Naive thymus-derived CD4-positive, alpha-beta T cell (primary cell): ENCODE data around the gene LIN7A. TPM values are rescaled to one million over a fixed set of nuclear protein-coding genes. Genes with fewer than 3 reads are reported as not detected.

Experiments
- ATAC-seq: fragments of 150-1000 bp; cut with Tn5 transposase; 2 replicates; pipeline ENCODE4 v1.10.0; 2021; ENCODE audit warnings: mild to moderate bottlenecking, moderate library complexity
- CTCF ChIA-PET: fragments of 350-600 bp; sonication (Branson Sonifier 250); formaldehyde crosslinking; loops from one replicate; lab custom pipeline; 2021; ENCODE audit warnings: antibody characterized with exemption; lab: Charles Lee
- POLR2A ChIA-PET: fragments of 350-600 bp; sonication (Branson Sonifier 250); formaldehyde crosslinking; loops from one replicate; lab custom pipeline; 2021; ENCODE audit warnings: antibody characterized with exemption, inconsistent platforms; lab: Charles Lee
- DNase-seq, 9 donors: peaks; one replicate each; pipeline versions ENCODE4 v3.0.0 to v3.0.0-alpha.2; 2020 to 2022; ENCODE audit warnings: mixed read lengths in 1 of 9
- H3K27ac ChIP-seq: one replicate; pipeline ENCODE4 v1.7.0; 2013; ENCODE audit warnings: mild to moderate bottlenecking, low read depth, low read length, moderate library complexity
- H3K27me3 ChIP-seq, 2 donors: one replicate each; pipeline ENCODE4 v1.7.0; 2013; ENCODE audit warnings: low read length in 2 of 2, mild to moderate bottlenecking in 2 of 2, moderate library complexity in 2 of 2; ENCODE audit not compliant: control insufficient read depth in 2 of 2, insufficient read depth in 2 of 2
- H3K36me3 ChIP-seq, 3 experiments: 1 replicate in 2 of 3; 2 replicates in 1 of 3; pipeline ENCODE4 v1.7.0; 2013; ENCODE audit warnings: low read length in 3 of 3, mild to moderate bottlenecking in 3 of 3, moderate library complexity in 1 of 3; ENCODE audit not compliant: insufficient read depth in 3 of 3, control insufficient read depth in 2 of 3
- H3K4me1 ChIP-seq, 2 donors: one replicate each; pipeline ENCODE4 v1.7.0; 2013; ENCODE audit warnings: low read length in 2 of 2, mild to moderate bottlenecking in 2 of 2, moderate library complexity in 1 of 2; ENCODE audit not compliant: control insufficient read depth in 2 of 2, insufficient read depth in 2 of 2
- H3K4me3 ChIP-seq: 2 replicates; pipeline ENCODE4 v1.7.0; 2013; ENCODE audit warnings: mild to moderate bottlenecking, low read length
- H3K9me3 ChIP-seq, 3 experiments: 1 replicate in 2 of 3; 2 replicates in 1 of 3; pipeline ENCODE4 v1.7.0; 2013; ENCODE audit warnings: low read length in 3 of 3; ENCODE audit not compliant: control insufficient read depth in 2 of 3
- H3K27ac Mint-ChIP-seq, 9 donors: one replicate each; pipeline ENCODE4 v1.8.0; 2020 to 2022; ENCODE audit warnings: mixed read lengths in 9 of 9, mild to moderate bottlenecking in 8 of 9, moderate library complexity in 5 of 9, inconsistent platforms in 2 of 9
- H3K27me3 Mint-ChIP-seq, 5 donors: one replicate each; pipeline ENCODE4 v1.8.0; 2021 to 2022; ENCODE audit warnings: mixed read lengths in 5 of 5, mild to moderate bottlenecking in 1 of 5
- H3K36me3 Mint-ChIP-seq, 5 donors: one replicate each; pipeline ENCODE4 v1.8.0; 2020 to 2022; ENCODE audit warnings: mixed read lengths in 5 of 5, mild to moderate bottlenecking in 3 of 5, inconsistent platforms in 1 of 5
- H3K4me1 Mint-ChIP-seq, 7 donors: one replicate each; pipeline ENCODE4 v1.8.0; 2020 to 2022; ENCODE audit warnings: mixed read lengths in 7 of 7, mild to moderate bottlenecking in 3 of 7, inconsistent platforms in 1 of 7
- H3K4me3 Mint-ChIP-seq, 10 donors: one replicate each; pipeline ENCODE4 v1.8.0; 2020 to 2022; ENCODE audit warnings: mild to moderate bottlenecking in 10 of 10, mixed read lengths in 10 of 10, moderate library complexity in 6 of 10, inconsistent platforms in 2 of 10
- H3K9me3 Mint-ChIP-seq, 11 donors: one replicate each; pipeline ENCODE4 v1.8.0; 2020 to 2022; ENCODE audit warnings: mixed read lengths in 11 of 11, mild to moderate bottlenecking in 4 of 11, inconsistent platforms in 1 of 11, moderate library complexity in 1 of 11
- intact Hi-C, 2 donors: fragments of 100-400 bp; cut with micrococcal nuclease; formaldehyde crosslinking; loops; one replicate each; pipeline ENCODE4 v1.15.1; 2023
- polyA plus RNA-seq, 2 donors: library from polyadenylated mRNA; unstranded; fragments of 300-500 nt; fragmentation: Illumina TruSeq; gene quantifications; one replicate each; pipeline ENCODE4 v1.2.3, GENCODE V29; 2021
- total RNA-seq, 6 experiments: library from RNA in 5 of 6; stranded (reverse) in 5 of 6; gene quantifications; 1 replicate in 5 of 6; 2 replicates in 1 of 6; pipeline ENCODE4 v1.2.3 and lab custom pipeline; 2021 to 2026

Gene LIN7A
- total and polyA plus RNA-seq, 7 experiments from 2014 or later: 0.27 to 7.1 (median 1.4) TPM; not detected in 4

- Histone ChIP-seq H3K27me3 (no peaks in the 10 kb centered on the region), H3K36me3 (no peaks in the 10 kb centered on the region), H3K9me3 (no peaks in the 10 kb centered on the region), H3K27ac (no peak overlapping the region), H3K4me3 (no peak overlapping the region), H3K4me1 (no peaks in the 10 kb centered on the region)
- Mint-ChIP-seq H3K4me3 (no peak overlapping the region), H3K27ac (no peak overlapping the region), H3K36me3 (no peaks in the 10 kb centered on the region), H3K4me1 (no peaks in the 10 kb centered on the region), H3K9me3 (peaks cover 0 to 2% (median 0%) of the 10 kb centered on the region in 11 donors), H3K27me3 (no peaks in the 10 kb centered on the region)
- ChIA-PET CTCF (no interaction called here), POLR2A (no interaction called here)
- no peak for ATAC-seq
- intact Hi-C loops: no loop called here
- no peak for DNase-seq
Observed at GRCh38 chr12:80818878-80819277, 118.9 kb downstream of the LIN7A start.

DNA sequence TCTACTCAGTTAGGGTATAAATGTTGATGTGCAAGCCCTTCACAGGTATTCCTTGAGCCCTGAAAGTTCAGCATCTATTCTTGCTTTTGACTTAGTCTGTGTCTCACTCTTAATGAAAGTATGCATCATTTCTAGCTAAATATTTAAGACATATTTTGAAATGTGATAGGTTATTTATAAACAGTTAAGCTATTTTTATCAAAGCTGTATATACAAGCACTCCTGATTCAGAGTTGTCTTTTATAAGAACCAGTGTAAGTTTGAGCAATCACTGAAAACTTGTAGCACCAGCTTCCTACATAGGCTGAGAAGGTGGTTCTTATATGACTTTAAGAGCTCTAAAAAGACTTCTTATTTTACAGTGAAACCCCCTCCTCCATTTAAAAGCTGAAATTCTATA lies 122.4 kb downstream of the LIN7A start:
- Histone ChIP-seq H3K27me3 (no peaks in the 10 kb centered on the region), H3K4me3 (no peak overlapping the region), H3K4me1 (no peaks in the 10 kb centered on the region), H3K27ac (no peak overlapping the region), H3K9me3 (no peaks in the 10 kb centered on the region), H3K36me3 (no peaks in the 10 kb centered on the region)
- no peaks in the 10 kb centered on the region for H3K4me1 Mint-ChIP-seq
- DNase-seq (no peak), ATAC-seq (no peak)
- no peaks in the 10 kb centered on the region for H3K27me3 Mint-ChIP-seq
- ChIA-PET CTCF (no interaction called here), POLR2A (no interaction called here)
- intact Hi-C loops: no loop called here
- H3K27ac Mint-ChIP-seq: no peak overlapping the region
- H3K36me3 Mint-ChIP-seq: no peaks in the 10 kb centered on the region
- H3K9me3 Mint-ChIP-seq: peaks cover 0 to 2% (median 0%) of the 10 kb centered on the region in 11 donors
- no peak overlapping the region for H3K4me3 Mint-ChIP-seq

DNA sequence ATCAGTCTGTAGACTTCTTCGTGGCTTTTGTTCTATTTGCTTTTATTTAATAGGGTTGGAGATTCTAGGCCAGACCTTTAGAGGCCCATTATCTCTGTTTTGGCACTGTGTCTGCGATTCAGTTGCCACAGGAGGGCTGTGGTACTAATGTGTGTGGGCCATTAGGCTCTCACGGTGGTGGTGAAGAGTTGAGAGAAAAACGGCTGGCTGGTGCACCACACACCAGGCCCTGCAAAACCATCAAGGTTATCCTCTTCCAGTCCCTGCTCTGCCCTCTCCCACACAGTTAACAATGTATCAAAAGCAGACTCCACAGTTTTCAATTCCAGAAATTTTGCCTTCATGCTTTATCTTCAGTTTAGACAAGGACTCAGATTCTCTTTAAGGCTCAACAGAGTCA lies 123.3 kb downstream of the LIN7A start:
- ChIA-PET POLR2A (no interaction called here), CTCF (no interaction called here)
- no peaks in the 10 kb centered on the region for H3K4me1 Mint-ChIP-seq
- H3K9me3 Mint-ChIP-seq: peaks cover 0 to 2% (median 0%) of the 10 kb centered on the region in 11 donors
- H3K36me3 ChIP-seq: no peaks in the 10 kb centered on the region
- no peak overlapping the region for H3K27ac Mint-ChIP-seq
- DNase-seq: no peak
- no peak overlapping the region for H3K4me3 ChIP-seq
- H3K27me3 ChIP-seq: no peaks in the 10 kb centered on the region
- H3K9me3 ChIP-seq: no peaks in the 10 kb centered on the region
- H3K27ac ChIP-seq: no peak overlapping the region
- intact Hi-C loops: no loop called here
- no peak overlapping the region for H3K4me3 Mint-ChIP-seq
- no peaks in the 10 kb centered on the region for H3K36me3 Mint-ChIP-seq
- H3K27me3 Mint-ChIP-seq: no peaks in the 10 kb centered on the region
- ATAC-seq: no peak
- no peaks in the 10 kb centered on the region for H3K4me1 ChIP-seq

DNA sequence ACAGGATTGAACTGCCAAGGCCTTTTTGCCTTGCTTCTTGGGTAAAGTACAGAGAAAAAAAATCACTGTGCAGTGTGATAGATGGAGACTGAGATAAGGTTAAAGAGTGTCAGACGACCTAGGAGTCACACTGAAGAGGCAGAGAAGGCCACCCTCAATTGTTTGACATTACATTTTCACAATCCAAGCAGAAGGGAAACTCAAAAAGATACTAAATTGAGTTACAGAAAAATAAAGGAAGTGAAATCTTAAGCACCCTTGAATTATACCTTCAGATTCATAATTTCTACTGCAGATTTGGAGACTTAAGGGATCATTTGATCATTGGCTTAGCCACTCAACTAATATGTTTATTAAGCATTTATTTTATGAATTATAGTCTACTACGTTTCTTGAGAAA lies 123.9 kb downstream of the LIN7A start:
- H3K36me3 Mint-ChIP-seq: no peaks in the 10 kb centered on the region
- no peak overlapping the region for H3K27ac Mint-ChIP-seq
- Histone ChIP-seq H3K36me3 (no peaks in the 10 kb centered on the region), H3K9me3 (no peaks in the 10 kb centered on the region), H3K27ac (no peak overlapping the region), H3K27me3 (no peaks in the 10 kb centered on the region), H3K4me3 (no peak overlapping the region), H3K4me1 (no peaks in the 10 kb centered on the region)
- POLR2A ChIA-PET: no interaction called here
- H3K27me3 Mint-ChIP-seq: no peaks in the 10 kb centered on the region
- intact Hi-C loops: no loop called here
- H3K9me3 Mint-ChIP-seq: peaks cover 0 to 2% (median 0%) of the 10 kb centered on the region in 11 donors
- ATAC-seq: no peak
- DNase-seq: no peak
- no peak overlapping the region for H3K4me3 Mint-ChIP-seq
- CTCF ChIA-PET: no interaction called here
- H3K4me1 Mint-ChIP-seq: no peaks in the 10 kb centered on the region

DNA sequence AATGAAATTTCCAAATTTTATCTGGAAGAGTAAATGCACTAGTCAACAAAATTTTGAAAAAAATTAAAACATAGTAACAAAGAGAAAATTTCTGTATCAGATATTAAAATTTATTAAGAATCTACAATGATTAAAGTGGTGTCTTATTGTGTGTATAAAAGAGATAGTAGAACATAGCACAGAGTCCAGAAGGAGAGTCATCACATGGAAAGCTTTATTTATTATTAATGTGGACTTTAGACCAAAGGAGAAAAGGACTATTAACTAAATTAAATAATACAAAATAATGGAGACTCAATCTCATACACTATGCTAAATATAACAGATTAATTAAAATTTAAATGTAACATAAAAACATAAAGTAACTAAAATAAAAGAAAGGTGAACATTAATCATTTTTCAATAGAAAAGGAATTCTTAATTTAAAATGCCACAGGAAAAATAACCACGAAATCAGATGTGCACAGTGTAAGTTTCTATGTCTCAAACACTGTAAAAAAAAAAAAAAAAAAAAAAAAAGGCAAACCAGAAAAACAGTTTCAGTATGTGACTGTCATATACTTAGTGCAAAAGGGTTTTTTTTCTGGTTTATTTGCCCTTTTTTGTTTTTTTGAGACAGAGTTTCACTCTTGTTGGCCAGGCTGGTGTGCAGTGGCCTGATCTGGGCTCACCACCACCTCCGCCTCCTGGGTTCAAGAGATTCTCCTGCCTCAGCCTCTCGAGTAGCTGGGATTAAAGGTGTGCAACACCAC lies 125.6 kb downstream of the LIN7A start:
- CTCF ChIA-PET: no interaction called here
- Mint-ChIP-seq H3K9me3 (peaks cover 0 to 2% (median 0%) of the 10 kb centered on the region in 11 donors), H3K4me3 (no peak overlapping the region), H3K27me3 (no peaks in the 10 kb centered on the region), H3K36me3 (no peaks in the 10 kb centered on the region), H3K27ac (no peak overlapping the region), H3K4me1 (no peaks in the 10 kb centered on the region)
- intact Hi-C loops: no loop called here
- POLR2A ChIA-PET: no interaction called here
- Histone ChIP-seq H3K27me3 (no peaks in the 10 kb centered on the region), H3K27ac (no peak overlapping the region), H3K9me3 (no peaks in the 10 kb centered on the region), H3K4me3 (no peak overlapping the region), H3K36me3 (no peaks in the 10 kb centered on the region), H3K4me1 (no peaks in the 10 kb centered on the region)
- no peak for DNase-seq
- no peak for ATAC-seq

GRCh38 chr12:80810874-80811273 lies 126.9 kb downstream of the LIN7A start:
- intact Hi-C loops: no loop called here
- ATAC-seq (no peak), DNase-seq (no peak)
- H3K27me3 ChIP-seq: no peaks in the 10 kb centered on the region
- H3K36me3 ChIP-seq: no peaks in the 10 kb centered on the region
- no peak overlapping the region for H3K27ac Mint-ChIP-seq
- no peak overlapping the region for H3K4me3 Mint-ChIP-seq
- H3K9me3 ChIP-seq: no peaks in the 10 kb centered on the region
- no peaks in the 10 kb centered on the region for H3K36me3 Mint-ChIP-seq
- no peaks in the 10 kb centered on the region for H3K27me3 Mint-ChIP-seq
- no peaks in the 10 kb centered on the region for H3K4me1 Mint-ChIP-seq
- CTCF ChIA-PET: no interaction called here
- no peaks in the 10 kb centered on the region for H3K4me1 ChIP-seq
- peaks cover 0 to 2% (median 0%) of the 10 kb centered on the region in 11 donors for H3K9me3 Mint-ChIP-seq
- no peak overlapping the region for H3K27ac ChIP-seq
- POLR2A ChIA-PET: no interaction called here
- H3K4me3 ChIP-seq: no peak overlapping the region

- no peaks in the 10 kb centered on the region for H3K4me1 Mint-ChIP-seq
- no peak overlapping the region for H3K4me3 Mint-ChIP-seq
- intact Hi-C loops: no loop called here
- H3K27ac Mint-ChIP-seq: no peak overlapping the region
- CTCF ChIA-PET: no interaction called here
- peaks cover 0 to 7% (median 2%) of the 10 kb centered on the region in 11 donors for H3K9me3 Mint-ChIP-seq
- peaks cover 0 to 3% (median 0%) of the 10 kb centered on the region in 5 donors for H3K36me3 Mint-ChIP-seq
- Histone ChIP-seq H3K4me3 (no peak overlapping the region), H3K27me3 (no peaks in the 10 kb centered on the region), H3K4me1 (no peaks in the 10 kb centered on the region), H3K9me3 (no peaks in the 10 kb centered on the region), H3K36me3 (no peaks in the 10 kb centered on the region), H3K27ac (no peak overlapping the region)
- POLR2A ChIA-PET: no interaction called here
- DNase-seq (no peak), ATAC-seq (no peak)
- no peaks in the 10 kb centered on the region for H3K27me3 Mint-ChIP-seq
Observed at GRCh38 chr12:80807640-80808288, 130.0 kb downstream of the LIN7A start.
